ENCODE results near the gene KCNH6.

DNA sequence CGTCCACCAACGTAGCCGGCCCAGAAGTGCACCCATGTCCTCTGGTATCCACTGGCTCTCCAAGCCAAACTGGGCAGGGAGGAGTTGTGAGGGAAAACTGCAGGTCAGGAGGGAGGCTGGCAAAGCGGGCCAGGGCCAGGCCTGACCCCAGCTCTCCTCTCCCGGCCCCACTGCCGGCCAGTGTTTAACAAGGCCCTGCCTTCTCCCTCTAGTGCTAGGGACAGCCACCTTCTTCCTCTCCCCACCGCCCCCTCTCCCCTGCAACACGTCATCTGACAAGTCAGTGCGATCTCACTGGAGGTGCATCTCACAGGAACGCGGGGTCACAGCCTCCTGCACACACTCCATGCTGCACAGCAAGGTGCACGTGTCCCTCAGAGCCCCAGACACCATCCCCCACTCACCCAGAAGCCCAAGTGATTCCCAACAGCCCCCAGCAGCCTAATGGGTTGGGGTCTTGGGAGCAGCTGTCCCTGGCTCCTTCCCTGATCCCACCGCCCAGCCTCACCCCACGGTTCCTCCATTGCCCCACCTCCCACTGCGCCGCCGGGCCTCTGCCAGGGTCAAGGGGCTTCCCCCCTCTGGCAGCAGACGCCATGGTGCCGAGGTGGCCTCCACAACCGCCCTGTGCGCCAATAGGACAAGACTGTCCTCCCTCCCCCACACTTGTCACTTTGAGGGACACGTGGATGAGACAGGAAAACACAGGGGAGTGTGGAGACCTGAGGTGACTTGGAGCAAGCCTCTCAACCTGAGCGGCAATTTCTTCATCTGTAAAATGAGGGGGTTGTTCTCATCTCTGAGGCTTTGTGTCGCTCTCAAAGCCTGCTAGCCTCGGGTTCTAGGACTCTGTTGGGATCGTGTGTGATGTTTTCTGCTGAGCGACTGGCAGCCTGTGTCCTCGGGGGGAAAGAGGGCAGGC, 47.4 kb upstream of the KCNH6 start:
- TF ChIP-seq CTCF (IDR thresholded peaks at IDR 0.05) (no peak), POLR2A (IDR thresholded peaks at IDR 0.05) (no peak)
